NCI-H187 treated with DMSO at 0.1 percent for 48 hours (cell line): ENCODE results near the gene PLD1.

Source experiments
- DNase-seq: peaks from one replicate; lab custom pipeline; 2025; lab: John Stamatoyannopoulos, UW

PLD1 gene

GRCh38 chr3:171745577-171746319, 64.5 kb downstream of the PLD1 start:
- no peak for DNase-seq

GRCh38 chr3:171744158-171744741, 66.0 kb downstream of the PLD1 start:
- no peak for DNase-seq

GRCh38 chr3:171743327-171744157, 66.7 kb downstream of the PLD1 start:
- no peak for DNase-seq

GRCh38 chr3:171741377-171741776, 68.9 kb downstream of the PLD1 start:
- DNase-seq, result no peak

DNA sequence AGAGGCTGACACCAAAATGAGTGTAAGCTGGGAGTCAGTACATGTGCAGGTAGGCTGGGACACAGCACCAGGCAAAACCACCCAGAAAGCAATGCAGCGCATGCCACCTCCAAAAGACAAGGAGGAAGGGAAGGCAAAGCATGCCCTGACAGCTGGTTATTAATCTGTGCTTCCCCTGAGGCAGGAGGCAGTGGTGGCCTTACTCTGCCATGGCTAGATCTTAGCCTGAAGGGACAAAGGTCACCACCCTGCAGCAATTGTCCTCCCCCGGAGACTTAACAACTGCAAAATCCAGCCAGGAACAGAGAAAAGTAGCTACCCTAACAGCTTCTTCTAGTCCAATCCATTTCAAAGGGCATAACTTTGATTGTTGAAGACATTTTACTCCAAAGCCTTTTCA, 73.7 kb downstream of the PLD1 start:
- DNase-seq, result no peak

DNA sequence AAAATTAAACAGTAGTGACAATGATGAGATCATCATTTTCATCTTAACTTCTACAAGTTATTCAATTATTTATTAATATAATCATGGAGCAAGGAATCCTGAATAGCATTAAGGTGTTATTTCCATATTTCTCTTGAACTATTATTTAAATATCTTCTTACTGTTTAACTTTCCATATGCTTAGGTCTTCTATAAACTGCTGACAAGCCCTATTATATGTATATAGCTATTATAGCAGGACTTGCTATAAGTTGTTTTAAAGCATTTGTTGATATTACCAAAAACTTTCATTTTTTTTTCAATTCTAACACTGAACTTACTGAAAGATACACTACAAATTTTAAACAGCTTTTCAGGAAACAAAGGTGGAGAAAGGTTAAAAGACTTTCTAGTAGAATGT, 76.7 kb downstream of the PLD1 start:
- DNase-seq, result no peak

DNA sequence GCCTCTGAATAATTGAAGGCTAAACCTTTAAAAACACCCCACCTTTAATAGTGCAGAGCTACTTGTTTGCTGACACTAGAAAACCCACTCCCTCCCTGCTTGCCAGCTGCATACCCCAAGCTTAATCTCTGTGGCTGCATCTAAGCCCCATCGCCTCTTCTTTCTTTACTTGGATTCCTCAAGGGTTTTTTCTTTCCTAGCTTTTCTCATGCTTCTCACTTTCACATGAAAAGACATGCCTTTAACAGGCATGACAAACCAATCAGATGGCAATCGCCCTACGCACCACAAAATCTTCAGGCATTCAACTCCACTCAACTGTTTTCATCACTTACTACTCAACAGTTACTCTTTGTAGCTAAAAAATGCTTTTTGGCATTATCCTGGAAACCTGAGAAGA, 77.5 kb downstream of the PLD1 start:
- no peak for DNase-seq

GRCh38 chr3:171731691-171732090, 78.6 kb downstream of the PLD1 start:
- no peak for DNase-seq

DNA sequence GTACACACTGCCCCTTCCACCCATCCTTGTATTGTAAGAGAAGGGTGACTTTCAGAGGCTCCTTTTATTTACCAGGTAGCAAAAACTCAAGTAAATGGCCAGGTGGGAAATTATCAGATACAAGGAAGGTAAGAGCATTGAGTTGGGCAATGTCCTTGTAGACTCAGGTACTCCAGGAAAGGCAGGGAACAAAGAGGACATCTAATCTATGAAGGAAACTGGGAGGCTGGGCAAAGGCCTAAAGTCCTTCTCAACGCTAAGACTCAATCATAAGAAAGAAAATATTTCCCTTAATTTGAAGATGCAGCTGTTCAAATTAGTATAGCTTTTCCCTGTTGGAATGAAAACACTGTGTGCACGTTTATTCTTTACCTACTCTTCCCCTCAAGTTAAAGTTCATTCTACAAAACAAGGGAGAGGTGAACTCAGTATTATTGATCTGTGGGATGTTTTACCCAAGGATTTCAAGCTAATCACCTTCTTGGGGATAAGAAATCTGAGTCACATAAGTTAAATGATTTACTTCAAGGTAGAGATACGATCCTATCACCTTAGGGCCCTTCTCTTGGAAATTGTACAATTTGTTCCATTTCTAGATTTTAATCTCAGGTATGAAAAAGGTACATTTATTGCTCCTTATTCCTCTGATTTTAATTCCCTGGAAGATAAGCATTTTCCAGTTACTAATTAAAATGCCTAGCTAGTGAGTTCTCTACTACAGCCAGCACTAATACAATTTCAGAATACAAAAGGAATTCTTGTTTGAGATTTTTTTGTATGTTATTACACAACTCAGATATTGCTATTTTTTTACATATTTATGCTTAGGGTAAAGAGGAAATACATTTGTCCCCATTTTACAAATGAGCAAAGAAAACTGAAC, 80.6 kb downstream of the PLD1 start:
- no peak for DNase-seq

- DNase-seq, result no peak
Measured at GRCh38 chr3:171727288-171727687, 83.0 kb downstream of the PLD1 start.

GRCh38 chr3:171718493-171719185, 91.6 kb downstream of the PLD1 start:
- no peak for DNase-seq

- no peak for DNase-seq
Measured at GRCh38 chr3:171715155-171715554, 95.1 kb downstream of the PLD1 start.

DNA sequence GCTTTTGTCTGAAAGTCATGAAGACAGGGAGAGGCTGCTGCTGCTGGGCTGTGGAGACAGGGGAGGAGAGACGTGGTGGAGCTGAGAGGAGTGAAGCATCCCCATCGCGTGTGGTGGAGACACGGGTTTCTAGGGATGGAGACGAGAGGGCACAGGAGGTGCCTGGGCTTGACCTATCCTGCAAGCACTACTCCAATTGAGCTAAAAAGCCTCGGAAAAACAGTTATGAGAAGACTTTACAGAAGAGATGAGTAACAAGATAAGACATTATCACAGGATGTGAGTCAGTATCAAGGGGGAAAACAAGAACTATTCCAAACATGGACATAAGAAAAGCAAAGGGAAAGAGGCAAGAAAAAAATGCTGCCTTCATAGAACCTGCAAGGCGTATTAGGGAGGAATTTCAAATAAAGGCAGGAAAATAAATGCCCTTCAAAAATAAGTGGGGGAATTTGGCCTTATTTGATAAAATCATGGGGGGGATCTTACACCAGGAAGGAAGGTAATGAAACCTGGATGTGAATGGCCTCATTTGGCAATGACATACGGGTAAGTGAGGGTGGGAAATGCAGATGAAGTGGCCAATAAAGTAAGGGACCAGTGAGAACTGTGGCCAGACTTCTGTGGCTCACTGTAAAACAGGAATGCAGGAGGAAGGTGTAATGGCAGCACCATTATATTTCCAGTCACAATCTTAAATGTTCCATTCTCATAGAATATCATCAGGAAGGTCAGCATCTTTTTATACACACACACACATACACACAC, 97.9 kb downstream of the PLD1 start:
- no peak for DNase-seq

DNA sequence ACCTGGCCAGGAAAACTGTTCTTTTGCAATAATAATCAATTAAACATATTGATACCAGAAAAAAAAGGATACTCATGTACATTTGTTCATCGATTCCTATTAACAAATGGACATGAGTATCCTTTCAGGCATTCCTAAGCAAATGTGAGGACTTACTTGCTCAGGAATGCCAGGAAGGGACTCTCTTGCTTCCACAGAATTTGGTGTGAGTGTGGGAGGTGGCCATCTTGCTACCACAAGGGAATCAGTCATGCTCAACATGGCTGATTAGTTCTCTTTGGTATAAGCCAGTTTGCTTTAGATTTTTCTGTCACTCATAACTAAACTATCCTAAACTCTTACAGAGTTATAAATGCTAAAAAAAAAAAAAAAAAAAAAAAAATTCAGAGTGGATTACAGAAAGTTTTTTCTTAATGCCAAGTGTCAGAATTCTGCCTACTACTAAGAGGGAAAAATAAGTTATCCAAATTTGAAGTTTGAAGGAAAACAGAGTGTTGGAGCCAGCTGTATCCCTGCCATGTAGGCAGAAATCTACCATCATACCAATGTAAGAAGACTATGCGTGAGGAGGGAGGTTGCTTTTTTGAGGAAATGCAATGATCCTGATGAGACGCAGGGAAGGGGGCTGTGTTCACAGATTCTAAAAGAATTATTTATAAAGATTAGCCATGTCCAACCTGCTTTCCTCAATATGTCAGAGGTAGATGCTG, 98.7 kb downstream of the PLD1 start:
- DNase-seq, result no peak

- DNase-seq, result no peak
Measured at GRCh38 chr3:171710359-171710758, 99.9 kb downstream of the PLD1 start.

DNA sequence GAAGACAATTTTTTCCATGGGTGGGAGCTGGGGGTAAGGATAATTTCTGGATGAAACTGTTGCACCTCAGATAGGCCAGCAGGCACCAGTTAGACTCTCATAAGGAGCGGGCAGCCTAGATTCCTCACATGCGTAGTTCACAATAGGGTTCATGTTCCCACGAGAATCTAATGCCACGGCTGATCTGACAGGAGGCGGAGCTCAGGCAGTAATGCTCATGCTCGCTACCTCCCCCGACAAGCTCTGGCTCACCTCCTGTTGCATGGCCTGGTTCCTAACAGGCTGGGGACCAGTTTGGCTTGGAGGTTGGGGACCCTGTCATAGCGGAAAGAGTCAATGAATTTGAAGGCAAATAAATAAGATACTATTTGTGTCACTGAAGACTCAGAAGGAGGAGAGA, 105.5 kb downstream of the PLD1 start:
- DNase-seq, result no peak

DNA sequence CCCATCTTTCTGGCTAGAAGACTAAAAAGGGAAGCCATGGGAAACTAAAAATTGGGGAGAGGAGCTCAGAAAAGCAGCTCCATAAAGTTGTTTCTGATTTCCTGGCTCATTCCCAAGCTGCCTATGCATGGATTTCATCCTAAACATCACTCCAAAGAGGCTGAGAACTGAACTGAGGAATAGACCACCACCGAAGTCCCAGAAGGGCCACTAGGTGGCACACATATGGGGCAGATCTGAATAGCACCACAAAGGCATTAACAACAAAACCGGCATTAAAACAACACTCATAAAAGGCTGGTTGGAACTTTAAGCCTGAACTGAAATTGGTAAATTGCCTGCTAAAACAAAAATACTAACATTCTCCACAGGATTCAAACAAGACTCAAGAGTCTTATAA, 106.3 kb downstream of the PLD1 start:
- no peak for DNase-seq

- no peak for DNase-seq
Measured at GRCh38 chr3:171703144-171703543, 107.1 kb downstream of the PLD1 start.

- DNase-seq, result no peak
Measured at GRCh38 chr3:171700653-171701052, 109.6 kb downstream of the PLD1 start.

DNA sequence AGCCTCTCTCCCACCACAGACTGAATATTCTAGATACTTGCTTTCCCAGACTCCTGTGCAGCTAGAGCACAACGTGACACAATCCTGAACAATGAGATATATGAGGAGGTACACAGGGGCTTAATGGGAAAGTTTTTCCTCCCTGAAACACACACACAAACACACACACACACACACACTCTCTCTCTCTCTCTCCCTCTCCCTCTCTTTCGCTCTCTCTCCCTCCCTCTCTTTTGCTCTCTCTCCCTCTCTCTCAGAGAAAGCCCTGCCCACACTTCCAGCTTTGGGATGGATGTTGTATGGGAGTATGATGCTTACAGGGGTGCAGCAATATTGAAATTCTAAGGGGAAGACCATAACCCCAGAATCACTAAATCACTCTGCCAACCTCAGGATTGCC, 110.1 kb downstream of the PLD1 start:
- DNase-seq, result no peak
